Mucosa of rectum (tissue), 2 donors: Measurements from ENCODE around the gene UCHL1.
"Not testable (repeated sequence)": the region's sequence is repeated elsewhere in the genome, so short reads cannot be mapped to it uniquely, and the experiment has no call there.

ENCODE experiments used
- H3K27ac ChIP-seq, 2 donors: one replicate each; pipeline ENCODE4 v1.7.0; 2013; ENCODE audit warnings: inconsistent platforms in 2 of 2, low read depth in 2 of 2, low read length in 2 of 2
- H3K27me3 ChIP-seq, 2 donors: one replicate each; pipeline ENCODE4 v1.7.0; 2013; ENCODE audit warnings: low read length in 2 of 2; ENCODE audit not compliant: control insufficient read depth in 2 of 2, insufficient read depth in 2 of 2
- H3K36me3 ChIP-seq, 2 donors: one replicate each; pipeline ENCODE4 v1.7.0; 2013; ENCODE audit warnings: low read length in 2 of 2; ENCODE audit not compliant: control insufficient read depth in 2 of 2, insufficient read depth in 2 of 2
- H3K4me1 ChIP-seq, 2 donors: one replicate each; pipeline ENCODE4 v1.7.0; 2013; ENCODE audit warnings: low read length in 2 of 2, mild to moderate bottlenecking in 1 of 2; ENCODE audit not compliant: control insufficient read depth in 2 of 2, insufficient read depth in 2 of 2
- H3K4me3 ChIP-seq, 2 donors: one replicate each; pipeline ENCODE4 v1.7.0; 2013; ENCODE audit warnings: low read length in 2 of 2
- H3K9ac ChIP-seq, 2 donors: one replicate each; pipeline ENCODE4 v1.7.0; 2013; ENCODE audit warnings: low read length in 2 of 2, low read depth in 1 of 2, mild to moderate bottlenecking in 1 of 2
- H3K9me3 ChIP-seq, 2 donors: one replicate each; pipeline ENCODE4 v1.7.0; 2013; ENCODE audit warnings: low read length in 2 of 2; ENCODE audit not compliant: control insufficient read depth in 2 of 2
- donor health status: healthy.
- donor health status: Normal muscosa, but diverticular disease.

UCHL1 gene

GRCh38 chr4:41303372-41304118 lies 46.8 kb downstream of the UCHL1 start:
- Histone ChIP-seq H3K27ac (no peak overlapping the region), H3K4me3 (no peak overlapping the region), H3K4me1 (no peaks in the 10 kb centered on the region), H3K27me3 (no peaks in the 10 kb centered on the region), H3K9me3 (no peaks in the 10 kb centered on the region), H3K9ac (no peak overlapping the region), H3K36me3 (no peaks in the 10 kb centered on the region)

GRCh38 chr4:41304221-41304620 lies 47.5 kb downstream of the UCHL1 start:
- no peak overlapping the region for H3K27ac ChIP-seq
- no peaks in the 10 kb centered on the region for H3K27me3 ChIP-seq
- no peak overlapping the region for H3K4me3 ChIP-seq
- H3K4me1 ChIP-seq: no peaks in the 10 kb centered on the region
- H3K36me3 ChIP-seq: no peaks in the 10 kb centered on the region
- no peaks in the 10 kb centered on the region for H3K9me3 ChIP-seq
- H3K9ac ChIP-seq: no peak overlapping the region

- H3K36me3 ChIP-seq: no peaks in the 10 kb centered on the region
- no peaks in the 10 kb centered on the region for H3K27me3 ChIP-seq
- H3K27ac ChIP-seq: no peak overlapping the region
- H3K9ac ChIP-seq: no peak overlapping the region
- H3K4me1 ChIP-seq: no peaks in the 10 kb centered on the region
- no peak overlapping the region for H3K4me3 ChIP-seq
- H3K9me3 ChIP-seq: no peaks in the 10 kb centered on the region
Measured at GRCh38 chr4:41305476-41305875, 48.7 kb downstream of the UCHL1 start.

GRCh38 chr4:41307638-41308037 lies 50.9 kb downstream of the UCHL1 start:
- Histone ChIP-seq H3K4me3 (no peak overlapping the region), H3K27me3 (no peaks in the 10 kb centered on the region), H3K4me1 (no peaks in the 10 kb centered on the region), H3K36me3 (no peaks in the 10 kb centered on the region), H3K27ac (no peak overlapping the region), H3K9me3 (no peaks in the 10 kb centered on the region), H3K9ac (no peak overlapping the region)

GRCh38 chr4:41308398-41308797 lies 51.7 kb downstream of the UCHL1 start:
- Histone ChIP-seq H3K27ac (no peak overlapping the region), H3K9ac (no peak overlapping the region), H3K27me3 (no peaks in the 10 kb centered on the region), H3K4me3 (no peak overlapping the region), H3K36me3 (no peaks in the 10 kb centered on the region), H3K9me3 (no peaks in the 10 kb centered on the region), H3K4me1 (no peaks in the 10 kb centered on the region)

GRCh38 chr4:41315426-41315825 lies 58.7 kb downstream of the UCHL1 start:
- H3K9ac ChIP-seq, H3K27ac ChIP-seq, H3K9me3 ChIP-seq, H3K4me3 ChIP-seq, H3K4me1 ChIP-seq, H3K36me3 ChIP-seq, H3K27me3 ChIP-seq: not testable (repeated sequence)

GRCh38 chr4:41315862-41316261 lies 59.1 kb downstream of the UCHL1 start:
- no peak overlapping the region for H3K27ac ChIP-seq
- no peaks in the 10 kb centered on the region for H3K27me3 ChIP-seq
- no peak overlapping the region for H3K9ac ChIP-seq
- H3K36me3 ChIP-seq: no peaks in the 10 kb centered on the region
- no peaks in the 10 kb centered on the region for H3K9me3 ChIP-seq
- no peaks in the 10 kb centered on the region for H3K4me1 ChIP-seq
- no peak overlapping the region for H3K4me3 ChIP-seq
